GM12874 (cell line): Measurements from ENCODE around the gene DNM3.

Experiments
- TF ChIP-seq, protein P1 (sequence below): IDR thresholded peaks from 2 replicates; pipeline ENCODE4 v1.5.1; 2011; ENCODE audit warnings: low read depth, mild to moderate bottlenecking, control low read depth, low read length, moderate library complexity; ENCODE audit not compliant: insufficient read depth

The DNM3 gene

DNA sequence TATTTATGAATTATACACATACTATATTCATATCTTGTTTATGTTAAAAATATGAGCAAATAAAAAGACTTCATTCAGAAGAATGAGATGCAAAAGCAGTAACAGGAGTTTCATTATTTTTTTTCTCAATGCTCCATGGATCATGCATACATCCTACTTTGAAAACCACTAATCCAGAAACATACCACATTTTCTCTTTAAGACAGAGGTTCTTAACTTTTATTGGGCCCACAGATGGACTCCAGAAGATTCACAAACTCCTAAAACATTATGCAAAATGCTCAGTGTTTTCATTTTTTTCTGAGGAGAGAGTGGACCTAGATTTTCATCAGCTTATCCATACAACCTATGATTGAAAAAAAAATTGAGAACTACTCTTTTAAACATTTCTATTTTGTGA, 227.8 kb downstream of the DNM3 start:
- TF ChIP-seq, protein P1, sequence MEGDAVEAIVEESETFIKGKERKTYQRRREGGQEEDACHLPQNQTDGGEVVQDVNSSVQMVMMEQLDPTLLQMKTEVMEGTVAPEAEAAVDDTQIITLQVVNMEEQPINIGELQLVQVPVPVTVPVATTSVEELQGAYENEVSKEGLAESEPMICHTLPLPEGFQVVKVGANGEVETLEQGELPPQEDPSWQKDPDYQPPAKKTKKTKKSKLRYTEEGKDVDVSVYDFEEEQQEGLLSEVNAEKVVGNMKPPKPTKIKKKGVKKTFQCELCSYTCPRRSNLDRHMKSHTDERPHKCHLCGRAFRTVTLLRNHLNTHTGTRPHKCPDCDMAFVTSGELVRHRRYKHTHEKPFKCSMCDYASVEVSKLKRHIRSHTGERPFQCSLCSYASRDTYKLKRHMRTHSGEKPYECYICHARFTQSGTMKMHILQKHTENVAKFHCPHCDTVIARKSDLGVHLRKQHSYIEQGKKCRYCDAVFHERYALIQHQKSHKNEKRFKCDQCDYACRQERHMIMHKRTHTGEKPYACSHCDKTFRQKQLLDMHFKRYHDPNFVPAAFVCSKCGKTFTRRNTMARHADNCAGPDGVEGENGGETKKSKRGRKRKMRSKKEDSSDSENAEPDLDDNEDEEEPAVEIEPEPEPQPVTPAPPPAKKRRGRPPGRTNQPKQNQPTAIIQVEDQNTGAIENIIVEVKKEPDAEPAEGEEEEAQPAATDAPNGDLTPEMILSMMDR: no peak

DNA sequence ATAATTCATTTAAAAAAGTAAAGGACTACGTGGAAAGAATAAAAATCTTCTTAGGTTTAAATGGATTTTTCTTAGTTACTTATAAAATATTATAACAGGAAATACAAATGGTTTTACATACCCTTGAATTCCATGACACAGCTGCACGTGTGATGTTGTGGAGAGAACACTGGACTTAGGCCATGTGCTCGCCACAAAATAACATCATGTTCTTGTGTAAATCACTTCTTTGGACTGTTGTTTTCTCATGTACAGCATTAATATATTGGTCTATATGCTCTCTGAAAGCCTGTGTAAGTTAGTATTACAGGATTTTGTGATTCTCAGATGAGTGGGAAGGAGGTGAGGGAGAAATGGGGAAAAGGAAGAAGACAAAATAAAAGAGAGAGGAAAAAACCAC, 228.2 kb downstream of the DNM3 start:
- TF ChIP-seq, protein P1: no peak

DNA sequence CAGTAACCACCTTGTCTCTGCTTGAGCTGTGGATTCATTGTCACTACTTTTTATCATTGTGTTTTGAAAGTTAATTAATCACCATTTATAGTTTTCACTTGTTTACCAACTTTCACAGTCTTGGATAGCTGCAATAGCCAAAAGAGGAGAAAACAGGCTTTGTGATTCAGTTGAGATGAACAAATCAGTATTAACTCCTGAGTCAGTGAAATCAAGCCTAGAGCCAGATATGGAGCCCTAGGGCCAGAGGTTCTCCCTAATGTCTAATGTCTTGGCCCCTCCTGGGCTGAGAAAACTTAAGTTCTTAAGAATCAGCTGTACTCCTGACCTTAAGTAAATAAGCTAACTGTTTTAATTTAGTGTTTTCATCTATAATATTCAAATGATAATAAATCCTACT, 228.8 kb downstream of the DNM3 start:
- TF ChIP-seq, protein P1: no peak

DNA sequence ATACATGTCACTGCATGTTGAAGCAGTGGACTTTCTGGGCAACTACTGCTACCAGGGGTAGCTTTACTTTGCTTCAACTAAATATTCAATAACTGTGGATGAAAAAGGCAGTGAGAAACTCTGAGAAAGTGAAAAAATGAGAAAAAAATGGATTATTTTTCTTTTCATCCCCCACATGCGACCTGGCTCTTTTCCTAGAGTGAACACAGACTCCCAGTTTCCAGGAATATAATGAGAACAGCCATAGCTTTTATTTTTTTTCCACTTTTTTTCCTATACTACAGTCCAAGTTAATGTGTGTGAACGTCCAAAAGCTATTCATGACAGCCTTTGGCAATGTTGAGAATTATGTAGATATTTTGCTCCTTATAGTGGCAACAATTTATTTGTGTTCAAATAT, 230.4 kb downstream of the DNM3 start:
- TF ChIP-seq, protein P1: no peak

DNA sequence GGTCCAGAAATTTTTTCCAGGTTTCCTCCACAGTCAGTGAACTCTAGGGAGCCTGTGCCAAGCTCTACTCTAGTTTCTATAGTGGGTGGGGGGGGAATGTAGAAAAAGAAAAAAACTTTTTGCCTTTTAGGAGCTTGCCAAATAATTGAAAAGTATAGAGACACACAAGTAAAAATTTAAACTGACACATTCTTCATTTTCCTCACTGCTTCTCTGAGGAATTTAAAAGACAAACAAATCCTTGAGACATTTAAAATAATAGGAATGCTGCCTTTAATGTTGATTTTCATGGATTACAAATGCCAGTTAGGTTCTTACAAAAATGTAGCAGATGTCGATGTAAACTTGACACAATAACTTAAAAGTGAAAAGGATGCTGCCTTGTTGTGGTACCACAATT, 241.9 kb downstream of the DNM3 start:
- TF ChIP-seq, protein P1: no peak

DNA sequence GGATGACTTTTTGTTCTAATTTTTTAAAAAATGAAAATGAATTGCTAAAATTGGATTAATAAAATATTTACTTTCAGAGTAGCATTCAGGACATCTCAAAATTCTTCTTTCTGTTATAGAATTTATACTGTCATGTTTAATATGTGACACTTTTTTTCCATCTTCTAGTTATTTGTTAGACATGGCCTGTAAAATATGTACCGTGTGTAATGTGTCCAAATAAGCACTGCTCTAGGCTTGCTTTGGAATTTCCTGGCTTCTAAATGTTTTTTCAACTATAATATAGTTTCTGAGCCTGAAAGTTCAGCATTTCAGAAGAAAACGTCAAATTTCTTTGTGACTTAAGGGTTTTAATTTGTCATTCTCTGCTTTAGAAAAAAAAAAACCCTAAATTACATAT, 243.6 kb downstream of the DNM3 start:
- TF ChIP-seq, protein P1: no peak

DNA sequence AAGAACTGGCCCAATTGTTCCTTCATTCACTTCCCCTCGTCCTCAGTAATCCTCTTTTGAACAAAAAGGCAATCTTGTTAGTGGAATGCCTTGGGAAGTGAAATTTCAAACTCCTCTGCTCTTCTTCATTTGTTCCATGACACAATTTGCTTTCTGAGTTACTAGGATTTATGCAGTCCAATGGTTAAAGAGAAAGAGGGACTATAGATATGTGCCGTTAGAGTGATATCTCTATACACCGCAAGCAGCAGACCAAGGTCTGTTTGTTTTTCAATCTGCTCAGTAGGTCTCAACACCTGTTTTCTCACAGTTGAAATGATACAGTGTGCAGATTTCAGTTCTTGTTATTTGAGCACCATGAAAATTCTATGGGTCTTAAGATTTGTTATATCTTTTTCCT, 244.0 kb downstream of the DNM3 start:
- TF ChIP-seq, protein P1: no peak

DNA sequence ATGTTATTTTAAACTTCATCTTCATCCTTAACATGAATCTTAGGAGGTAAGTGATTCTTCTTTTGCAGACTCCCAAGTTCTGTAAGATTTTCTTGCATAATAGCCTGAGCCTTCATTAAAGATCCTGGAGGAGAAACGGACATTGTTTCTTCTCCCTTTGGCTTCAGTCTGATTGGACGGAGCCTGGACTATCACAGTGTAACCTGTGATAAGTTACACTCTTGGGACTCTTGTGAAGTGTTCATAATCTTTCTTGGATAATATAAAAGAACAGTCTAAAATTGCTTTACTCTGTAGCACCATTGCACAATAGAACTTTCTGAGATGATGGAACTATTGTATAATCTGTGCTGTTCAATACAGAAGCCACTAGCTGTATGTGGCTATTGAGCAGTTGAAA, 244.8 kb downstream of the DNM3 start:
- TF ChIP-seq, protein P1: no peak
